Gastroesophageal sphincter (tissue), 3 donors: ENCODE measurements around the gene ITGA2.
A peak's percentile ranks its signal among the peaks of the same experiment; 100 is the strongest.

Experiments
- CTCF ChIP-seq, 4 experiments: fragments of 200-600 bp in 2 of 4; fragments of 450-650 bp in 2 of 4; sonication (generic) in 1 of 4; IDR thresholded peaks; one replicate each; pipeline ENCODE4 v1.5.1; 2017 to 2019; ENCODE audit warnings: antibody characterized with exemption in 4 of 4, mild to moderate bottlenecking in 2 of 4, moderate library complexity in 2 of 4
- EP300 ChIP-seq: sonication (generic); formaldehyde crosslinking; IDR thresholded peaks from one replicate; pipeline ENCODE4 v1.6.1; 2017; ENCODE audit warnings: antibody characterized with exemption, mild to moderate bottlenecking
- POLR2A ChIP-seq, 2 donors: fragments of 450-650 bp; IDR thresholded peaks; one replicate each; pipeline ENCODE4 v1.6.1; 2017; ENCODE audit warnings: antibody characterized with exemption in 2 of 2, mild to moderate bottlenecking in 2 of 2, moderate library complexity in 1 of 2
- POLR2AphosphoS5 ChIP-seq: sonication (generic); formaldehyde crosslinking; IDR thresholded peaks from one replicate; pipeline ENCODE4 v1.6.1; 2017; ENCODE audit warnings: antibody characterized with exemption

GRCh38 chr5:52948418-52949076 is 40.6 kb upstream of the ITGA2 start:
- TF ChIP-seq POLR2A (IDR thresholded peaks at IDR 0.05): no peak
- TF ChIP-seq POLR2AphosphoS5: no peak
- peak; percentile 70 to 94 (median 84) for TF ChIP-seq CTCF (IDR thresholded peaks at IDR 0.05)
- no peak for TF ChIP-seq EP300
